Chondrocyte (in vitro differentiated cells): Measurements from ENCODE around the gene CDC42EP4. TPM values are rescaled to one million over a fixed set of nuclear protein-coding genes. Genes with fewer than 3 reads are reported as not detected.
"Not testable (repeated sequence)": the region's sequence is repeated elsewhere in the genome, so short reads cannot be mapped to it uniquely, and the experiment has no call there.

Experiments
- DNase-seq: peaks from one replicate; pipeline ENCODE4 v3.0.0; 2021; ENCODE audit warnings: mixed read lengths, low spot score
- H3K27ac Mint-ChIP-seq: one replicate; pipeline ENCODE4 v1.8.0; 2021; ENCODE audit warnings: mild to moderate bottlenecking, moderate library complexity, mixed read lengths; ENCODE audit not compliant: unreplicated experiment
- H3K27me3 Mint-ChIP-seq: 2 replicates; pipeline ENCODE4 v1.8.0; 2021; ENCODE audit warnings: low read depth, mixed read lengths
- H3K36me3 Mint-ChIP-seq: 2 replicates; pipeline ENCODE4 v1.8.0; 2021; ENCODE audit warnings: low read depth, mixed read lengths
- H3K4me1 Mint-ChIP-seq: 2 replicates; pipeline ENCODE4 v1.8.0; 2021; ENCODE audit warnings: low read depth, mild to moderate bottlenecking, mixed read lengths
- H3K4me3 Mint-ChIP-seq: one replicate; pipeline ENCODE4 v1.8.0; 2021; ENCODE audit warnings: mild to moderate bottlenecking, moderate library complexity, mixed read lengths; ENCODE audit not compliant: unreplicated experiment
- H3K9me3 Mint-ChIP-seq: 2 replicates; pipeline ENCODE4 v1.8.0; 2021; ENCODE audit warnings: low read depth, mixed read lengths
- CTCF ChIP-seq: fragments of 200-600 bp; sonication (generic); IDR thresholded peaks from 2 replicates; pipeline ENCODE4 v1.5.0; 2021; ENCODE audit warnings: antibody characterized with exemption, mild to moderate bottlenecking, moderate library complexity
- total RNA-seq: library from RNA; stranded (reverse); gene quantifications from 3 replicates; pipeline ENCODE4 v1.2.1, GENCODE V29; 2021

Gene CDC42EP4
- total RNA-seq, 1 donor from 2014 or later: 10.5 TPM

- TF ChIP-seq CTCF: no peak
- no peak overlapping the region for H3K4me3 Mint-ChIP-seq
- no peak overlapping the region for H3K27ac Mint-ChIP-seq
- DNase-seq: peak; percentile 12
- no peaks in the 10 kb centered on the region for H3K27me3 Mint-ChIP-seq
- peaks cover 28% of the 10 kb centered on the region for H3K4me1 Mint-ChIP-seq
- no peaks in the 10 kb centered on the region for H3K9me3 Mint-ChIP-seq
- no peaks in the 10 kb centered on the region for H3K36me3 Mint-ChIP-seq
Measured at GRCh38 chr17:73313526-73314127, 1.8 kb upstream of the CDC42EP4 start.

DNA sequence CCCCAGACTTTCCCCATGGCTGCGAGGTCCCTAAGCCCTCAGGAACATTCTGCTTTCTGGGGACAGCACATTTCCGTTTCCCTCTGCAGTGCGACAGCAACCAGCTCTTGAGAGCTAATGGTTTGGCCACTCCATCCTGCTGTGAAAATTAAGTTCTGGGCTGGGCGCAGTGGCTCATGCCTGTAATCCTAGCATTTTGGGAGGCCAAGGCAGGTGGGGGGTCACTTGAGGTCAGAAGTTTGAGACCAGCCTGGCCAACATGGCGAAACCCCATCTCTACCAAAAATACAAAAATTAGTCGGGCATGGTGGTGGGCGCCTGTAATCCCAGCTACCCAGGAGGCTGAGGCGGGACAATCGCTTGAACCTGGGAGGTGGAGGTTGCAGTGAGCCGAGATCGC, 1.1 kb upstream of the CDC42EP4 start:
- peaks cover 32% of the 10 kb centered on the region for H3K4me1 Mint-ChIP-seq
- not testable (repeated sequence) for H3K27me3 Mint-ChIP-seq, H3K9me3 Mint-ChIP-seq, H3K27ac Mint-ChIP-seq, H3K4me3 Mint-ChIP-seq, H3K36me3 Mint-ChIP-seq
- peak; percentile 15 for DNase-seq

GRCh38 chr17:73311428-73311780, 397 bp downstream of the CDC42EP4 start:
- TF ChIP-seq CTCF: no peak
- Mint-ChIP-seq H3K27ac (peak overlapping the region; percentile 89), H3K4me3 (peak overlapping the region; percentile 91), H3K4me1 (peaks cover 31% of the 10 kb centered on the region), H3K27me3 (no peaks in the 10 kb centered on the region), H3K9me3 (no peaks in the 10 kb centered on the region), H3K36me3 (no peaks in the 10 kb centered on the region)
- peak; percentile 91 for DNase-seq

- Mint-ChIP-seq H3K36me3 (no peaks in the 10 kb centered on the region), H3K27ac (peak overlapping the region; percentile 76), H3K9me3 (no peaks in the 10 kb centered on the region), H3K4me1 (peaks cover 44% of the 10 kb centered on the region), H3K4me3 (peak overlapping the region; percentile 91), H3K27me3 (no peaks in the 10 kb centered on the region)
- no peak for TF ChIP-seq CTCF
- DNase-seq: peak; percentile 51
Measured at GRCh38 chr17:73309727-73310596, 1.8 kb downstream of the CDC42EP4 start.

GRCh38 chr17:73308959-73309358, 2.8 kb downstream of the CDC42EP4 start:
- not testable (repeated sequence) for H3K27me3 Mint-ChIP-seq, DNase-seq, H3K9me3 Mint-ChIP-seq, H3K27ac Mint-ChIP-seq, H3K36me3 Mint-ChIP-seq, H3K4me3 Mint-ChIP-seq
- H3K4me1 Mint-ChIP-seq: peaks cover 54% of the 10 kb centered on the region

GRCh38 chr17:73308017-73308823, 3.6 kb downstream of the CDC42EP4 start:
- peak overlapping the region; percentile 22 for H3K27ac Mint-ChIP-seq
- no peak overlapping the region for H3K4me3 Mint-ChIP-seq
- H3K36me3 Mint-ChIP-seq: no peaks in the 10 kb centered on the region
- no peaks in the 10 kb centered on the region for H3K27me3 Mint-ChIP-seq
- H3K9me3 Mint-ChIP-seq: no peaks in the 10 kb centered on the region
- peaks cover 60% of the 10 kb centered on the region for H3K4me1 Mint-ChIP-seq
- no peak for TF ChIP-seq CTCF
- DNase-seq: no peak
